IMR-90 (cell line): ENCODE data around the gene DCAF17.

Experiments used
- BHLHE40 ChIP-seq: fragments of 150-350 bp; IDR thresholded peaks from 2 replicates; pipeline ENCODE4 v1.6.1; 2016; ENCODE audit warnings: mild to moderate bottlenecking, low read depth, low read length
- CEBPB ChIP-seq: IDR thresholded peaks from 2 replicates; pipeline ENCODE4 v1.6.1; 2012; ENCODE audit warnings: low read depth, low read length, improper control_type of control experiment
- CHD1 ChIP-seq: IDR thresholded peaks from 2 replicates; pipeline ENCODE4 v1.6.1; 2012; ENCODE audit warnings: low read depth, low read length, improper control_type of control experiment
- CTCF ChIP-seq: conservative IDR thresholded peaks from 2 replicates; pipeline ENCODE4 v1.5.1; 2012; ENCODE audit warnings: mild to moderate bottlenecking, low read depth, low read length, improper control_type of control experiment
- FOS ChIP-seq: fragments of 150-350 bp; IDR thresholded peaks from 2 replicates; pipeline ENCODE4 v1.6.1; 2016; ENCODE audit warnings: low read depth, low read length
- MAFK ChIP-seq: IDR thresholded peaks from 2 replicates; pipeline ENCODE4 v1.6.1; 2012; ENCODE audit warnings: low read depth, low read length, improper control_type of control experiment
- MXI1 ChIP-seq: IDR thresholded peaks from 2 replicates; pipeline ENCODE4 v1.6.1; 2012; ENCODE audit warnings: low read depth, mild to moderate bottlenecking, low read length, moderate library complexity, borderline replicate concordance
- POLR2A ChIP-seq: IDR thresholded peaks from 2 replicates; pipeline ENCODE4 v1.6.1; 2012; ENCODE audit warnings: mild to moderate bottlenecking, low read depth, low read length
- RAD21 ChIP-seq: IDR thresholded peaks from 2 replicates; pipeline ENCODE4 v1.6.1; 2012; ENCODE audit warnings: low read length, improper control_type of control experiment
- RCOR1 ChIP-seq: IDR thresholded peaks from 2 replicates; pipeline ENCODE4 v1.6.1; 2012; ENCODE audit warnings: mild to moderate bottlenecking, low read length, improper control_type of control experiment; ENCODE audit not compliant: insufficient replicate concordance
- RFX5 ChIP-seq: IDR thresholded peaks from 2 replicates; pipeline ENCODE4 v1.8.0; 2012; ENCODE audit warnings: low read depth, mild to moderate bottlenecking, low read length, moderate library complexity
- SMC3 ChIP-seq: fragments of 150-350 bp; IDR thresholded peaks from 2 replicates; pipeline ENCODE4 v1.6.1; 2016; ENCODE audit warnings: low read depth, mild to moderate bottlenecking, antibody characterized with exemption, low read length, moderate library complexity
- USF2 ChIP-seq: fragments of 150-350 bp; IDR thresholded peaks from 2 replicates; pipeline ENCODE4 v1.6.1; 2017; ENCODE audit warnings: mild to moderate bottlenecking, antibody characterized with exemption, low read length, low read depth

- 0 out of 2 replicates have a peak, but pooled peaks have one; percentile 5 for TF ChIP-seq CTCF
- TF ChIP-seq CEBPB = no peak
- peak; percentile 55 for TF ChIP-seq POLR2A
- TF ChIP-seq BHLHE40 = 0 out of 2 replicates have a peak, but pooled peaks have one; percentile 39
- no peak for TF ChIP-seq RCOR1
- peak; percentile 87; the same call in 1 of the 2 replicates for TF ChIP-seq MXI1
- TF ChIP-seq MAFK = no peak
- TF ChIP-seq FOS = no peak
- TF ChIP-seq SMC3 = no peak
- TF ChIP-seq CHD1 = no peak
- no peak for TF ChIP-seq RAD21
- peak; percentile 32; the same call in 1 of the 2 replicates for TF ChIP-seq USF2
- no peak for TF ChIP-seq RFX5
Measured at GRCh38 chr2:171434013-171434989, at the start of gene DCAF17.
